B cell (primary cell): Measurements from ENCODE around the gene GNLY. TPM values are rescaled to one million over a fixed set of nuclear protein-coding genes. Genes with fewer than 3 reads are reported as not detected.

ENCODE experiments used
- ATAC-seq: fragments of 200-7000 bp; cut with Tn5 transposase; one replicate; pipeline ENCODE4 v1.10.0; 2021; ENCODE audit warnings: low read depth, mild to moderate bottlenecking, moderate number of reproducible peaks, moderate library complexity
- CTCF ChIA-PET: fragments of 350-600 bp; sonication (Branson Sonifier 250); formaldehyde crosslinking; loops from one replicate; lab custom pipeline; 2021; ENCODE audit warnings: antibody characterized with exemption, inconsistent platforms; lab: Charles Lee
- POLR2A ChIA-PET: fragments of 350-600 bp; sonication (Branson Sonifier 250); formaldehyde crosslinking; loops from one replicate; lab custom pipeline; 2021; ENCODE audit warnings: antibody characterized with exemption; lab: Charles Lee
- DNase-seq: peaks from one replicate; pipeline ENCODE4 v3.0.0; 2013
- H2AFZ ChIP-seq: 2 replicates; pipeline ENCODE4 v1.6.1; 2012; ENCODE audit warnings: mild to moderate bottlenecking, low read depth, low read length; ENCODE audit not compliant: insufficient read depth, poor library complexity, severe bottlenecking
- H3K27ac ChIP-seq, 2 donors: 1 replicate in 1 of 2; 2 replicates in 1 of 2; pipeline ENCODE4 v1.5.1; 2012 to 2013; ENCODE audit warnings: low read length in 2 of 2, mild to moderate bottlenecking in 2 of 2, moderate library complexity in 1 of 2
- H3K27me3 ChIP-seq, 4 experiments: fragments of 200-600 bp in 1 of 4; sonication (generic) in 1 of 4; replicated peaks in 1 of 4; 1 replicate in 2 of 4; 2 replicates in 2 of 4; pipeline versions ENCODE4 v1.6.1 to v1.7.0; 2013 to 2016; ENCODE audit warnings: low read length in 3 of 4, mild to moderate bottlenecking in 2 of 4, mixed read lengths in 1 of 4, moderate library complexity in 1 of 4; ENCODE audit not compliant: insufficient read depth in 4 of 4, control insufficient read depth in 3 of 4; ENCODE audit errors: control extremely low read depth in 1 of 4
- H3K36me3 ChIP-seq, 2 experiments: replicated peaks in 1 of 2; 1 replicate in 1 of 2; 2 replicates in 1 of 2; pipeline versions ENCODE4 v1.6.1 to v1.7.1; 2013; ENCODE audit warnings: low read length in 1 of 2; ENCODE audit not compliant: insufficient read depth in 2 of 2, control insufficient read depth in 1 of 2; ENCODE audit errors: control extremely low read depth in 1 of 2, extremely low read depth in 1 of 2
- H3K4me1 ChIP-seq, 2 donors: fragments of 200-600 bp in 1 of 2; sonication (generic) in 1 of 2; 1 replicate in 1 of 2; 2 replicates in 1 of 2; pipeline versions ENCODE4 v1.5.1 to v1.6.1; 2013 to 2017; ENCODE audit warnings: low read length in 2 of 2; ENCODE audit not compliant: control insufficient read depth in 2 of 2, insufficient read depth in 2 of 2
- H3K4me2 ChIP-seq: replicated peaks from 2 replicates; pipeline ENCODE3; 2012; ENCODE audit warnings: mild to moderate bottlenecking, low read depth, low read length; ENCODE audit not compliant: poor library complexity, severe bottlenecking
- H3K4me3 ChIP-seq, 5 experiments: fragments of 200-600 bp in 1 of 5; sonication (generic) in 1 of 5; 1 replicate in 3 of 5; 2 replicates in 2 of 5; pipeline versions ENCODE4 v1.5.1 to v1.7.0; 2011 to 2016; ENCODE audit warnings: low read length in 4 of 5, mild to moderate bottlenecking in 4 of 5, low read depth in 2 of 5, control low read depth in 1 of 5, moderate library complexity in 1 of 5; ENCODE audit not compliant: insufficient read depth in 1 of 5; ENCODE audit errors: control extremely low read depth in 1 of 5, extremely low read depth in 1 of 5
- H3K79me2 ChIP-seq: fragments of 200-600 bp; sonication (generic); one replicate; pipeline ENCODE4 v1.6.0; 2016; ENCODE audit warnings: low read length; ENCODE audit not compliant: control insufficient read depth, insufficient read depth
- H3K9ac ChIP-seq: fragments of 200-600 bp; sonication (generic); 2 replicates; pipeline ENCODE4 v1.6.1; 2017; ENCODE audit warnings: mild to moderate bottlenecking, low read length, moderate library complexity
- H3K9me3 ChIP-seq, 3 donors: one replicate each; pipeline versions ENCODE4 v1.6.1 to v1.7.1; 2013; ENCODE audit warnings: low read length in 2 of 3; ENCODE audit not compliant: control insufficient read depth in 2 of 3, insufficient read depth in 1 of 3; ENCODE audit errors: control extremely low read depth in 1 of 3
- H4K20me1 ChIP-seq: 2 replicates; pipeline ENCODE4 v1.6.0; 2012; ENCODE audit warnings: mild to moderate bottlenecking, low read length; ENCODE audit not compliant: insufficient read depth, control insufficient read depth, poor library complexity, severe bottlenecking
- H3K27ac Mint-ChIP-seq: one replicate; pipeline ENCODE4 v1.8.0; 2021; ENCODE audit warnings: mixed read lengths
- H3K27me3 Mint-ChIP-seq: one replicate; pipeline ENCODE4 v1.8.0; 2021; ENCODE audit warnings: mixed read lengths
- H3K4me1 Mint-ChIP-seq: one replicate; pipeline ENCODE4 v1.8.0; 2021; ENCODE audit warnings: mixed read lengths
- H3K4me3 Mint-ChIP-seq: one replicate; pipeline ENCODE4 v1.8.0; 2021; ENCODE audit warnings: mixed read lengths
- H3K9me3 Mint-ChIP-seq: one replicate; pipeline ENCODE4 v1.8.0; 2022; ENCODE audit warnings: mixed read lengths; ENCODE audit not compliant: insufficient read depth
- CTCF ChIP-seq: fragments of 200-600 bp; IDR thresholded peaks from one replicate; pipeline ENCODE4 v1.8.0; 2022; ENCODE audit warnings: antibody characterized with exemption, mild to moderate bottlenecking
- EZH2 ChIP-seq: IDR thresholded peaks from 2 replicates; pipeline ENCODE4 v1.6.1; 2012; ENCODE audit warnings: borderline replicate concordance, low read depth, mild to moderate bottlenecking, moderate library complexity, low read length; ENCODE audit not compliant: insufficient read depth, poor library complexity, severe bottlenecking
- WGBS: methylation state at CpG from one replicate; pipeline ENCODE4 v1.1.5; 2013; ENCODE audit warnings: missing lambda C conversion rate; ENCODE audit not compliant: insufficient coverage; 5-methylcytosine and 5-hydroxymethylcytosine counted together
- intact Hi-C: fragments of 100-400 bp; cut with micrococcal nuclease; formaldehyde crosslinking; loops from one replicate; pipeline ENCODE4 v1.10.0; 2022
- polyA plus RNA-seq: library from polyadenylated mRNA; depleted of rRNA; stranded (reverse); fragments of >200 nt; gene quantifications from 2 replicates; pipeline ENCODE4 v1.2.3, GENCODE V29; 2012
- total RNA-seq, 2 donors: library from RNA; stranded (reverse); fragments of 120-200 nt in 1 of 2; gene quantifications; 1 replicate in 1 of 2; 2 replicates in 1 of 2; pipeline versions ENCODE4 v1.2.3 to v1.2.4, GENCODE V29; 2013 to 2022

GNLY gene
- total and polyA plus RNA-seq, 2 donors (not counting 1 experiment from before 2014, with no cell fraction given), result 3.9 to 4.2 TPM

GRCh38 chr2:85674417-85674816 lies 19.7 kb upstream of the GNLY start:
- Histone ChIP-seq H3K27ac (no peak overlapping the region), H3K4me3 (no peak overlapping the region), H3K36me3 (no peaks in the 10 kb centered on the region), H3K9me3 (peaks cover 0 to 4% (median 0%) of the 10 kb centered on the region in 3 donors), H4K20me1 (no peaks in the 10 kb centered on the region), H3K27me3 (peaks cover 0 to 8% (median 3%) of the 10 kb centered on the region in 4 experiments), H3K9ac (no peak overlapping the region), H2AFZ (no peak overlapping the region), H3K79me2 (no peaks in the 10 kb centered on the region), H3K4me1 (peaks cover 4 to 11% of the 10 kb centered on the region in 2 donors), H3K4me2 (no peak overlapping the region)
- WGBS, result 93% methylated on average over 2 of the region's 2 CpGs
- Mint-ChIP-seq H3K4me3 (no peak overlapping the region), H3K4me1 (peaks cover 17% of the 10 kb centered on the region), H3K9me3 (no peaks in the 10 kb centered on the region), H3K27me3 (peaks cover 8% of the 10 kb centered on the region), H3K27ac (no peak overlapping the region)
- no peak for DNase-seq
- CTCF ChIA-PET, result no interaction called here
- POLR2A ChIA-PET, result no interaction called here
- intact Hi-C loops, result no loop called here
- ATAC-seq, result no peak
- TF ChIP-seq EZH2, result no peak
- TF ChIP-seq CTCF, result no peak

DNA sequence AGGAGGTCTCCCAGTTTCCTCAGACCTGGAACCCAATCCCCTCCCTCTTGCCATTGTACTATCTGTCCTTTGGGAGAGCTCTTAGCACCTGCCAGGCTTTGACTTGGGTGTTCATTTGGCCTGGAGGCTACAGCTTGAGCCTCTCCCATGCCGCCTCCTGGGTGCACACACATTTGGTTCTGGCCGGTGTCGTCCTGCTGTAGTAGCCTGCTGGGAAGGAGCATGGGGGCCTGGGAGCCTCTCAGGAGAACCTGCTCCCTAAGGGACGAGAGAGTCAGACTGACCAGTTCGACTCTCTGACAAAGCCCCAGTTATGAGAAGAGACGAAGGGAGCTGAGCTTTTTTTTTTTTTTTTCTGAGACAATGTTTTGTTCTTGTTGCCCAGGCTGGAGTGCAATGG lies 18.7 kb upstream of the GNLY start:
- no peak overlapping the region for H3K9ac ChIP-seq
- no peak overlapping the region for H3K4me3 ChIP-seq
- TF ChIP-seq CTCF, result no peak
- no peak for TF ChIP-seq EZH2
- peaks cover 15% of the 10 kb centered on the region for H3K4me1 Mint-ChIP-seq
- CTCF ChIA-PET, result interaction anchor here (2.1 kb wide), 1 partner anchor 32 kb away, joined by 12 read pairs; no protein-coding TSS in a partner anchor
- peaks cover 0 to 4% (median 0%) of the 10 kb centered on the region in 3 donors for H3K9me3 ChIP-seq
- H3K27ac Mint-ChIP-seq, result no peak overlapping the region
- H3K4me3 Mint-ChIP-seq, result no peak overlapping the region
- H3K27ac ChIP-seq, result no peak overlapping the region
- no peaks in the 10 kb centered on the region for H3K36me3 ChIP-seq
- H3K79me2 ChIP-seq, result no peaks in the 10 kb centered on the region
- H4K20me1 ChIP-seq, result no peaks in the 10 kb centered on the region
- WGBS, result 96% methylated on average over 5 of the region's 6 CpGs
- H3K4me1 ChIP-seq, result peaks cover 0 to 7% of the 10 kb centered on the region in 2 donors
- H3K4me2 ChIP-seq, result no peak overlapping the region
- ATAC-seq (no peak), DNase-seq (no peak)
- POLR2A ChIA-PET, result interaction anchor here (1.0 kb wide), 1 partner anchor 284 kb away, joined by 4 read pairs; no protein-coding TSS in a partner anchor
- intact Hi-C loops, result no loop called here
- no peak overlapping the region for H2AFZ ChIP-seq
- no peaks in the 10 kb centered on the region for H3K9me3 Mint-ChIP-seq
- H3K27me3 ChIP-seq, result peaks cover 0 to 12% (median 6%) of the 10 kb centered on the region in 4 experiments
- H3K27me3 Mint-ChIP-seq, result peaks cover 12% of the 10 kb centered on the region
